Skin of body (tissue), 2 donors: ENCODE results near the gene SMIM36. TPM values are rescaled to one million over a fixed set of nuclear protein-coding genes. Genes with fewer than 3 reads are reported as not detected.
"Not testable (repeated sequence)": the region's sequence is repeated elsewhere in the genome, so short reads cannot be mapped to it uniquely, and the experiment has no call there.

Experiments
- DNase-seq: peaks from one replicate; lab custom pipeline; 2025; lab: John Stamatoyannopoulos, UW
- total RNA-seq: library from RNA; depleted of rRNA; stranded (reverse); fragments of >200 nt; gene quantifications from one replicate; pipeline ENCODE4 v1.2.3, GENCODE V29; 2014

SMIM36 gene
- total RNA-seq, 1 donor from 2014 or later: not detected

DNA sequence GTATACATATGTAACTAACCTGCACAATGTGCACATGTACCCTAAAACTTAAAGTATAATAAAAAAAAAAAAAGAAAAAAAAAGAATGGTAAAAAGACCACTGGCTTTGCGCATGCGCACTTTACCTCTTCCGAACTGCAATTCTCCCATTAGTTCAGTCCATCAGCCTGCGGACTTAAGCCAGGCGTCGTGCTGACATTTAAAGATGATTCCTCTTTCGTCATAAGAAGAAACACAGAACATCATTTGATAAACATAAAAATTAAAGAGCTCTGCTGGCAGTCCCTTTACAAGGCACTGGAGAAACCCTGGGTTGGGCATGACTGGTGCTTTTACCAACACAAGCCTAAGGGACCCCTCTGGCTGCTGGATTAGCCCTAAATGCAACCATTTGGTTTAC is 3.6 kb downstream of the SMIM36 start:
- DNase-seq: not testable (repeated sequence)

DNA sequence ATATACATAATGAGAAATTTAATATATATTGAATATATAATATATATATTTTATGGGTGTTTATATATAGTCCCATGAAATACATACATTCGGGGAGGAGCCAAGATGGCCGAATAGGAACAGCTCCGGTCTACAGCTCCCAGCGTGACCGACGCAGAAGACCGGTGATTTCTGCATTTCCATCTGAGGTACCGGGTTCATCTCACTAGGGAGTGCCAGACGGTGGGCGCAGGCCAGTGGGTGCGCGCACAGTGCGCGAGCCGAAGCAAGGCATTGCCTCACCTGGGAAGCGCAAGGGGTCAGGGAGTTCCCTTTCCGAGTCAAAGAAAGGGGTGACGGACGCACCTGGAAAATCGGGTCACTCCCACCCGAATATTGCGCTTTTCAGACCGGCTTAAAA is 9.6 kb downstream of the SMIM36 start:
- DNase-seq: not testable (repeated sequence)

DNA sequence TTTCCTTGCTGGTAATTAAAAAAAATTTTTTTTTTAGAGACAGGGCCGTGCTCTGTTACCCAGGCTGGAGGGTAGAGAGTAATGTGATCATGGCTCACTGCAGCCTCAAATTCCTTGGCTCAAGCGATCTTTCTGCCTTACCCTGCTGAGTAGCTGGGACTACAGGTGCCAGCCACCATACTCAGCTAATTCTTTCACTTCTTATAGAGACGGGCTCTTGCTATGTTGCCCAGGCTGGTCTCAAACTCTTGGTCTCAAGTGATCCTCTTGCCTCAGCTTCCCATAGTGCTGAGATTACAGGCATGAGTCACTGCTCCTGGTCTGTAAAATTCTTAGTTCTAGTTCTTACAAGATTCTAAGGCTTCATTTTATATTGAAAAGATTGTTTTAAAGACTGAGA is 11.1 kb downstream of the SMIM36 start:
- no peak for DNase-seq

GRCh38 chr17:55496094-55496881 is 15.0 kb downstream of the SMIM36 start:
- no peak for DNase-seq

GRCh38 chr17:55495239-55495638 is 16.0 kb downstream of the SMIM36 start:
- no peak for DNase-seq

DNA sequence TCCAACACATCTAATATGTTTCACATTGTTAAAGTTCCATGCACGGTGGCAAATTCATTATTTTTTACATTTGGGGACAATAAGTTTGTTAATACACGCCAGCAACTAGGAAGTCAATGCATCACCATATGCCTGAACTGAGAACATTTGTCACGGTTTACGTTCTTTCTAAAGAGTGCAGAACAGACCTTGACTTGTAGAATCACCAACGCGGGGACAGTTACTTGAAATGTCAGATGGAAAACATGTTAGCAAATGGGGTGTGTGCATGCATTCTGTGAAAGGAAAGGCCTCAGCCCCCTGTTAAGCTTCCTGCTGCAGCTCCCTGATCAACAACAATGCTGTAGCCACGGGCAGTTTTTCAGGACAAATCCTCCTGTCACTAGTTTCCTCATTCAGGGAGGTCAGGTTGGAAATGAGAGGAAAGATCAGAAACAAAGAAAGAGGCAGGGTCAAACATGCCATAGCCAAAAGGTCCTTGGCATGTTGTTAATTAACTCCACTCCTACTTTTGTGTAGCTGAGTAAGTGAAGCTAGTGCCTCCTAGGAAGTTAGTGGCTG is 18.4 kb downstream of the SMIM36 start:
- DNase-seq: no peak

GRCh38 chr17:55490376-55490775 is 20.9 kb downstream of the SMIM36 start:
- no peak for DNase-seq

- no peak for DNase-seq
Observed at GRCh38 chr17:55487695-55488432, 23.4 kb downstream of the SMIM36 start.

GRCh38 chr17:55484575-55484974 is 26.7 kb downstream of the SMIM36 start:
- DNase-seq: no peak

- DNase-seq: no peak
Observed at GRCh38 chr17:55482591-55483389, 28.5 kb downstream of the SMIM36 start.

- DNase-seq: no peak
Observed at GRCh38 chr17:55480631-55481315, 30.5 kb downstream of the SMIM36 start.

DNA sequence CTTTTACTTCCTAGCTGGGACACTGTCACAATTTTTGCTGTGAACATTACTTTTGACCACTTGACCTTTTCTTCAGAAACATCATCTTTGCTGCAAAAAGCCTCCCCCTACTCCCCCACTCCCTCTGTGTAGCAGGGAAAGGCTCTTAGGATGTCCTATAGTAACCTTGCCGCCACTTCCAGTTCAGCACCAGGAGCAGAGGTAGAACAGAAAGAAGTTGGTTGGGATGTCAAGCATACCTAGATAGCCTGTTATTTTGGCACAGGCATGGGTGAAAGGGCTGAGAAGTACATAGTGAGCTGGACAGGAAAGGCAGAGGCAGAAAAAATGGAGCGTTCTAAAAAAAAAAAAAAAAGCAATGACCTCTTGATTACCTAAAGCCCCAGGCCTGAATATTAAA is 31.3 kb downstream of the SMIM36 start:
- DNase-seq: no peak

DNA sequence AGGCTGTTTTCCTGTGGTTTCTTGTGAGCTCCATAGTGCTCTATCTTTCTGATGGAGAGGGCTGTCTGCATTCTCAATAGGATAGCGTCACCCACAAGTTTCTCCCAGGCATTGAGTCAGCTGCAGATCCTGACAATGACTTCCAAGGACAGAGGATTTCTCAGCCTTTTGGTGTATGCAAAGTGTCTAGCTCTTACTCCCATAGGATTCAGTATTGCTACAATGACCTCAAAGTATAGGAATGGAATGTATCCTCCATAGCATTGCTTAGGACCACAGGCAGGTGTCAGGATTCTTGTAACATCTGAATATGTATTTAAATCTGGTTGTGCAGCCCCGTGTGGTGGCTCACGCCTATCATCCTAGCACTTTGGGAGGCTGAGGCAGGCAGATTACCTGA is 32.3 kb downstream of the SMIM36 start:
- no peak for DNase-seq

DNA sequence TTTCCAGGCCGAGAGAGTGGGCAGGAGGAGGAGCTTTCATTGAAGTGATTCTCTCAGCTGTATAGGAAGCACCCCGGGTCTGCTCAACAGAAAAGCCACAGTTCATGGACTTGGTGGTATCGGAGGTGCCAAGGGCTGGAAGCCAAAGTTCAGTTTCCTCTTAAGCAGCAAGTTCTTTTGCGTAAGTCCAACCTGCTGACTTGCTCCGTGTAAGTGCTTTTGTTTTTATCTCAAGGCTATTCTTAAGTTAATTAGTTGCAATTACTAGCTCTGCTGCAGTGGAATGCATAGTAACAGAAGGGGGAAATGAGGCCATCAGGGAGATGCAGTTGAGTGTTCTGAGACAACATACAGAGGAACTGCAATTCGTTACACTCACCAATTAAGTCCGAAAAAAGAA is 44.6 kb downstream of the SMIM36 start:
- no peak for DNase-seq

GRCh38 chr17:55465771-55466170 is 45.5 kb downstream of the SMIM36 start:
- DNase-seq: not testable (repeated sequence)

GRCh38 chr17:55463600-55463999 is 47.7 kb downstream of the SMIM36 start:
- no peak for DNase-seq

DNA sequence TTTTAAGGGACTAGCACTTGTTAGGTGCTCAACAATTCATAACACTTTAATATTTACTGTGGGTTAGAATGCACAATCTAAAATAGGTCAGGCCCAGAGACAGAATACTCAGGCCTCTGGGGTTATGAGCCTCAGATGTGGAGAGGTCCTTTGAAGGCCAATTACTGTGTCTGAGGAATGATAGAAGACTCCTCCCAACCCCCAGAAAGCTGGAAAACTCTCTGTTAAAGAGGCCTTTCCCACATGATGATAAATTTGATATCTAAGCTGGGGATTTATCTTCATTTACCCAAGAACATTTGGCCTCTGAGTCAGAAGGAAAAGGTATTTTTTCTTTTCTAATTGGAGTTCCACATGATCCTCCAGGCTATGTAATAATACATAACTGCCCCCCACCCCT is 48.5 kb downstream of the SMIM36 start:
- no peak for DNase-seq

GRCh38 chr17:55462234-55462633 is 49.0 kb downstream of the SMIM36 start:
- no peak for DNase-seq

DNA sequence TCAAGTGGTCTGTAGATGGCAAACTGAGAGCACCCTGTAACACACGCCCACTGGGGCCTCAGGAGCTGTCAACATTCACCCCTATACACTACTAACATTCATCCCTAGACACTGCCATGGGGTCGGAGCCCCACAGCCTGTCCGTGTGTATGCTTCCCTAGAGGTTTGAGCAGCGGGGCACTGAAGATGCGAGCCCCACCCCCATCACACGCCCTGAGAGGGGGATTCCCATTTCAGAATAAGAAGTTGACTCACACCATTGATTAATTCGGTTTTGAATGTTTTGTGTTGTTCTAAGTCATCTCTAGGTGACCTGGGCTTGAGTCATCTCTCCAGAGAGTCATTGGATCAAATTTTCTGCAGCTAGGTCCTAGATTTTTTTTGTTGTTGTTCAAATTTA is 52.3 kb downstream of the SMIM36 start:
- no peak for DNase-seq

DNA sequence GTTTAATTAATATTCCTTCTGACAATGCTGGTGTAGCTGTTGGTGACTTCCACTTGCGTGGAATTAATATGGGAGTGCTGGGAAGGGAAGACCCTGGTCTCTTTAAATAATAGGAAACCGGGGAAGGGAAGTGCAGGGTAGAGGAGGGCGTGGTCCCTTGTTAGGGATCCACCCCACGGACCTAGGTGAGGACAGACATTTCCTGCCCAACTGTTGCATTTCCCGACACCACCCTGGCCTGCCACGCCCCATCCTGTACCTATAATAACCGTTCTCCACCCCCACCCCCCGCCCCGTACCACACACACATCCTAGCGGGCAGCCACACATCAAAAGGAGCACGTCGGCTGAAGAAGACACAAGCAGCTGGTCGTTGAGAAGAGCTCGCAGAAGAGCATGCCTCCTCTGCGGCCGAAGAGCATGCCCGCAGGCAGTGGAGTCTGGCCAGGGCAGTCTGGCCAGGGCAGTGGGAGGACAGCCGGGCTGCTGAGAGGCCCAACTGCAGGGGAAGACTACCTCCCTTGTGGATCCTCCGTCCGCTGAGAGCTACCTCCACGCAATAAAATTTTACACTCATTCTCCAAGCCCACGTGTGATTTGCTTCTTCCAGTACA is 52.9 kb downstream of the SMIM36 start:
- no peak for DNase-seq
